ENCODE results near the gene JAKMIP3.

The JAKMIP3 gene

DNA sequence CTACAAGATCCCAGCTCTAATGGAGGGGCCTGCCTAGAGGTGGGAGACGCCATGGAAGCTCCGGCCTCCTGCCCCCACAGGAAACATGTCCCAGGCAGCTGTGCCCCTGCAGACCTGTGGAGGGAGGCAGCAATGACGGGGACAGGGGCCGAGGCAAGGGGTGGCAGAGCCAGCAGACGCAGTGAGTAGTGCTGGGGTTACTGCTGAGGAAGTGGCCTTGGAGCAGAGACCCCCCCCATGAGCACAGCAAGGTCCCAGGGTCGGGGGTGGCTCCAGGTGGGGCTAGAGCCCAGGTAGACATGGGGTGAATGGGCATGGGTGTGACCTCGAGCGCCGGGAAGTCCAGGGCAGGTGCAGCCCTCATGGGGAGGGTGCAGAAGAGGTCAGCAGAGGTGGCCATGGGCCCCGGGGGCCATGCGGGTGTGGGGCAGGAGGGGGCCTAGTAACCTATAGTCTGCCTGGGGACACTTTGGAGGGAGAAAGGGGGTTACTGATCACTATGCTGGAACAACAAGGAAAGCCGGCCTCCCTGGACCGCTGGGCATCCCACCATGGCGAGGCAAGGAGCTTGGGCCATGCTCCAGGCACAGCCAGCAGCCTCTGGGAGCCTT lies 45.5 kb downstream of the JAKMIP3 start:
- no peak for DNase-seq (ENCODE audit: low spot score)

DNA sequence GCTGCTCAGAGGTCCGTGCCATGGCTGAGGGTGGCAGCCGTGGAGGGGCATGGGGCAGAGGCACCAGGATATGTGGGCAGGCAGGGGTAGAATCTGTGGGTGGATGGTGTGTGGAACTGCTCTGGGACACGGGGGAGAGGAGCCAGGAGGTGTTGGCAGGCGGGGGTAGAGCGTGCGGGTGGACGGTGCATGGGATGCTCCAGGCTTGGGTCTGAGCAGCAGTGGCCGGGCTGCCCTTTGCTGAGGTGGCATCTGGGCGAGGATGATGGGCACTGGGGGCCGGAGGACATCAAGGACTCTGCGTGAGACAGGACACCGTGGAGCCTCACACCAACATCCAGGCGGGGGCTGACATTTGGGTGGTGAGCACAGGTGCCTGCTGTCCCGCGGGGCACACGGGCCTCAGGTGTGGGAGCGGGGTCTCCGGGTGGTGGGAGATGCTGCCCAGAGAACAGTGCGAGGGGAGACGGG lies 46.2 kb downstream of the JAKMIP3 start:
- no peak for DNase-seq (ENCODE audit: low spot score)

- DNase-seq (ENCODE audit: low spot score), result no peak
These were observed 46.9 kb downstream of the JAKMIP3 start for GRCh38 chr10:132112611-132113010.

DNA sequence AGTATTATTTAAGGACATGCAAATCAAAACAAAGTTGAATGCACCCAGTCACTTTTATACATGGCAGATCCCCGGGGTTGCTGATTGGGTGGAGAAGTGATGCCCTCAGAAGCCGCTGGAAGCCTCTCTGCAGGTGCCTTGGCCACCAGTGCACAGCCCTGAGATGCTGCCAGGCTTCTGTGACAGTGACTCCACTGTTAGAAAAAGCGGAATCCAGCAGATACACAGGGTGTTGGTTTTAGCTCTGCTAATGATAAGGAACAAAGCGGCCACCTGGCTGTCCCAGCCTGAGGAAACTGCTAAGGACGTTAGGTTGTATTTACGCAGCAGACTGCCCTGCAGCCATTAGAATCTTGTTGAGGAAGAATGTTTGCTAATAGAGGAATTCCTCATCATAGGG lies 47.5 kb downstream of the JAKMIP3 start:
- no peak for DNase-seq (ENCODE audit: low spot score)

- DNase-seq (ENCODE audit: low spot score), result no peak
These were observed 48.1 kb downstream of the JAKMIP3 start for GRCh38 chr10:132113766-132114365.

- no peak for DNase-seq (ENCODE audit: low spot score)
These were observed 49.3 kb downstream of the JAKMIP3 start for GRCh38 chr10:132114953-132115520.

Data from kidney tubule cell (primary cell).